ENCODE measurements around the gene VPS37C.
"Not testable (repeated sequence)": the region's sequence is repeated elsewhere in the genome, so short reads cannot be mapped to it uniquely, and the experiment has no call there.

Gene VPS37C

GRCh38 chr11:61174273-61174672 is 13.0 kb upstream of the VPS37C start:
- no peaks in the 10 kb centered on the region for H3K9me3 ChIP-seq (ENCODE audit: control insufficient read depth, low read length)
- no peak overlapping the region for H3K27ac ChIP-seq (ENCODE audit: low read depth, low read length, severe bottlenecking)
- H3K4me1 ChIP-seq (ENCODE audit: control insufficient read depth, insufficient read depth, low read length, poor library complexity, severe bottlenecking) = no peaks in the 10 kb centered on the region
- WGBS, 2 experiments (ENCODE audit: insufficient coverage in 2 of 2) = 85 to 91% methylated on average over 5 of the region's 6 CpGs
- no peaks in the 10 kb centered on the region for H3K36me3 ChIP-seq (ENCODE audit: control insufficient read depth, insufficient read depth, low read length)
- no peak overlapping the region for H3K4me3 ChIP-seq (ENCODE audit: extremely low read depth, insufficient read depth, low read length, poor library complexity, severe bottlenecking)

GRCh38 chr11:61173456-61173855 is 12.2 kb upstream of the VPS37C start:
- H3K27ac ChIP-seq (ENCODE audit: low read depth, low read length, severe bottlenecking) = no peak overlapping the region
- 81 to 96% methylated on average over 4 of the region's 4 CpGs for WGBS, 2 experiments (ENCODE audit: insufficient coverage in 2 of 2)
- no peaks in the 10 kb centered on the region for H3K4me1 ChIP-seq (ENCODE audit: control insufficient read depth, insufficient read depth, low read length, poor library complexity, severe bottlenecking)
- no peaks in the 10 kb centered on the region for H3K36me3 ChIP-seq (ENCODE audit: control insufficient read depth, insufficient read depth, low read length)
- no peaks in the 10 kb centered on the region for H3K9me3 ChIP-seq (ENCODE audit: control insufficient read depth, low read length)
- no peak overlapping the region for H3K4me3 ChIP-seq (ENCODE audit: extremely low read depth, insufficient read depth, low read length, poor library complexity, severe bottlenecking)

DNA sequence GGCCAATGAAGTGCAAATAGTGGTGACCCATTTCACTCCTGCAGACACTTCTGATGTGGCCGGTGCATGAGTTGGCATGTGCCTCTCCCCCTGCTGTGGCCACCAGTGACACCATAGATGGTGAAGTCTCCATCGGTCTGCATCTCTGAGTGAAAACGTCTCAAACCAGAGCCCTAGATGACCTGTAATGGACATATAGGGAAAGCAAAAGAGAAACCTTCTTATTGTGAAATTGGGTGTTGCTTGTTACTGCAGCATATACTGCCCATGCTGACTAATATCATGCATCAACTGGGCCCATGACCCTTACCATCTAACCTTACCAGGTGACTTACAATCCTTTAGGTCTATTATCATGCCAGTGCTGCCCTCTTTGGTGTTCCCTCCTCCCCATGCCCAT is 11.7 kb upstream of the VPS37C start:
- H3K27ac ChIP-seq (ENCODE audit: low read depth, low read length, severe bottlenecking) = no peak overlapping the region
- H3K4me1 ChIP-seq (ENCODE audit: control insufficient read depth, insufficient read depth, low read length, poor library complexity, severe bottlenecking) = no peaks in the 10 kb centered on the region
- no peak overlapping the region for H3K4me3 ChIP-seq (ENCODE audit: extremely low read depth, insufficient read depth, low read length, poor library complexity, severe bottlenecking)
- 87 to 100% methylated on average over 2 to 3 of the region's 3 CpGs for WGBS, 2 experiments (ENCODE audit: insufficient coverage in 2 of 2)
- H3K36me3 ChIP-seq (ENCODE audit: control insufficient read depth, insufficient read depth, low read length) = no peaks in the 10 kb centered on the region
- H3K9me3 ChIP-seq (ENCODE audit: control insufficient read depth, low read length) = no peaks in the 10 kb centered on the region

DNA sequence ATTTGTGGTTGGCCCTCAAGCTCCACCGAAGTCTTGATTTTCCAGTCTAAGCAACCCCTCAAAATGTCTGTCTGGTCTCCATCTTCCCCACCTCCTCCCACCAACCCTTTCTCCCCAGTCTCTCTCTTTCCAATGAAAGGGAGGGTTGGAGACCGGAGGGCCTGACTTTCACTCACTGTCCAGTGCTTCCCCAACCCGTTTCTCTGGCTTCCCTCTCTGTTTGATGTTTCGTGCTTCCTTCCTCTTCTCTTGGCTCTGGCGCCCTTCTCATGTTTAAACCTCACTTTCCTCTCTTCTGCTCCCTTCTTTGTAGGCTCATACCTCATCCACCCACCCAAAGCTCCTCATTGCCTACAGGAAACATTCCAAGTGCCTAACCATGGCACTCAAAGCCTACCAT is 11.1 kb upstream of the VPS37C start:
- 91% methylated on average over 4 to 5 of the region's 5 CpGs for WGBS, 2 experiments (ENCODE audit: insufficient coverage in 2 of 2)
- Histone ChIP-seq H3K27ac (ENCODE audit: low read depth, low read length, severe bottlenecking) (no peak overlapping the region), H3K36me3 (ENCODE audit: control insufficient read depth, insufficient read depth, low read length) (no peaks in the 10 kb centered on the region), H3K9me3 (ENCODE audit: control insufficient read depth, low read length) (peaks cover 3% of the 10 kb centered on the region), H3K4me3 (ENCODE audit: extremely low read depth, insufficient read depth, low read length, poor library complexity, severe bottlenecking) (no peak overlapping the region), H3K4me1 (ENCODE audit: control insufficient read depth, insufficient read depth, low read length, poor library complexity, severe bottlenecking) (no peaks in the 10 kb centered on the region)

GRCh38 chr11:61171907-61172306 is 10.7 kb upstream of the VPS37C start:
- H3K27ac ChIP-seq (ENCODE audit: low read depth, low read length, severe bottlenecking) = no peak overlapping the region
- 83 to 100% methylated on average over 1 to 3 of the region's 3 CpGs for WGBS, 2 experiments (ENCODE audit: insufficient coverage in 2 of 2)
- peaks cover 4% of the 10 kb centered on the region for H3K9me3 ChIP-seq (ENCODE audit: control insufficient read depth, low read length)

GRCh38 chr11:61170566-61170965 is 9.3 kb upstream of the VPS37C start:
- 88 to 90% methylated on average over 9 of the region's 9 CpGs for WGBS, 2 experiments (ENCODE audit: insufficient coverage in 2 of 2)
- Histone ChIP-seq H3K27ac (ENCODE audit: low read depth, low read length, severe bottlenecking) (no peak overlapping the region), H3K9me3 (ENCODE audit: control insufficient read depth, low read length) (peaks cover 4% of the 10 kb centered on the region), H3K36me3 (ENCODE audit: control insufficient read depth, insufficient read depth, low read length) (no peaks in the 10 kb centered on the region), H3K4me1 (ENCODE audit: control insufficient read depth, insufficient read depth, low read length, poor library complexity, severe bottlenecking) (no peaks in the 10 kb centered on the region), H3K4me3 (ENCODE audit: extremely low read depth, insufficient read depth, low read length, poor library complexity, severe bottlenecking) (no peak overlapping the region)

More at GRCh38 chr11:61171907-61172306, 10.7 kb upstream of the VPS37C start:
- no peaks in the 10 kb centered on the region for H3K36me3 ChIP-seq (ENCODE audit: control insufficient read depth, insufficient read depth, low read length)
- no peaks in the 10 kb centered on the region for H3K4me1 ChIP-seq (ENCODE audit: control insufficient read depth, insufficient read depth, low read length, poor library complexity, severe bottlenecking)
- H3K4me3 ChIP-seq (ENCODE audit: extremely low read depth, insufficient read depth, low read length, poor library complexity, severe bottlenecking) = no peak overlapping the region

DNA sequence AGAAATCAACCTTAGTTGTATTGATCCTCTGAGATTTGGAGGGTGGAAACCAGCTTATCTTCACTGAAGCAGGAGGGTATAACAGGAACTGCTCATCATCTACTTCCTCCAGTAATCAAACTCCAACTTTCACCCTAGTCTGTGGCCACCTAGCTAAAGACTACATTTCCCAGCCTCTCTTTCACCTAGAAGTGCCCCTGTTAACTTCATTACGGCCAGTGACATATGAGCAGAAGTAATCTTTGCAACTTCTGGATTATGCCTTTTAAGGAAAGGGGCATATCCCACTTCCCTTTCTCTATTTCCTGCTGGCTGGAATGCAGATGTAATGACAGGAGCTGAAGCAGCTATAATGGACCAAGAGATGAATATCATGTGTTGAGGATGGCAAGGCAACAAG is 7.6 kb upstream of the VPS37C start:
- H3K27ac ChIP-seq (ENCODE audit: low read depth, low read length, severe bottlenecking) = no peak overlapping the region
- 100% methylated on average over 1 of the region's 1 CpG; no CpG with 5 or more reads in 1 of the 2 experiments for WGBS, 2 experiments (ENCODE audit: insufficient coverage in 2 of 2)
- peaks cover 12% of the 10 kb centered on the region for H3K4me1 ChIP-seq (ENCODE audit: control insufficient read depth, insufficient read depth, low read length, poor library complexity, severe bottlenecking)
- H3K9me3 ChIP-seq (ENCODE audit: control insufficient read depth, low read length) = peaks cover 4% of the 10 kb centered on the region
- no peak overlapping the region for H3K4me3 ChIP-seq (ENCODE audit: extremely low read depth, insufficient read depth, low read length, poor library complexity, severe bottlenecking)
- H3K36me3 ChIP-seq (ENCODE audit: control insufficient read depth, insufficient read depth, low read length) = no peaks in the 10 kb centered on the region

GRCh38 chr11:61168042-61168688 is 6.9 kb upstream of the VPS37C start:
- H3K27ac ChIP-seq (ENCODE audit: low read depth, low read length, severe bottlenecking) = no peak overlapping the region
- no peak overlapping the region for H3K4me3 ChIP-seq (ENCODE audit: extremely low read depth, insufficient read depth, low read length, poor library complexity, severe bottlenecking)
- 90 to 94% methylated on average over 2 to 6 of the region's 9 CpGs for WGBS, 2 experiments (ENCODE audit: insufficient coverage in 2 of 2)
- no peaks in the 10 kb centered on the region for H3K36me3 ChIP-seq (ENCODE audit: control insufficient read depth, insufficient read depth, low read length)
- H3K4me1 ChIP-seq (ENCODE audit: control insufficient read depth, insufficient read depth, low read length, poor library complexity, severe bottlenecking) = peaks cover 12% of the 10 kb centered on the region
- H3K9me3 ChIP-seq (ENCODE audit: control insufficient read depth, low read length) = peaks cover 4% of the 10 kb centered on the region

GRCh38 chr11:61166331-61166730 is 5.1 kb upstream of the VPS37C start:
- not testable (repeated sequence) for H3K4me3 ChIP-seq (ENCODE audit: extremely low read depth, insufficient read depth, low read length, poor library complexity, severe bottlenecking); H3K36me3 ChIP-seq (ENCODE audit: control insufficient read depth, insufficient read depth, low read length); H3K9me3 ChIP-seq (ENCODE audit: control insufficient read depth, low read length); H3K27ac ChIP-seq (ENCODE audit: low read depth, low read length, severe bottlenecking)
- H3K4me1 ChIP-seq (ENCODE audit: control insufficient read depth, insufficient read depth, low read length, poor library complexity, severe bottlenecking) = peaks cover 15% of the 10 kb centered on the region
- 93 to 98% methylated on average over 8 to 23 of the region's 31 CpGs for WGBS, 2 experiments (ENCODE audit: insufficient coverage in 2 of 2)

DNA sequence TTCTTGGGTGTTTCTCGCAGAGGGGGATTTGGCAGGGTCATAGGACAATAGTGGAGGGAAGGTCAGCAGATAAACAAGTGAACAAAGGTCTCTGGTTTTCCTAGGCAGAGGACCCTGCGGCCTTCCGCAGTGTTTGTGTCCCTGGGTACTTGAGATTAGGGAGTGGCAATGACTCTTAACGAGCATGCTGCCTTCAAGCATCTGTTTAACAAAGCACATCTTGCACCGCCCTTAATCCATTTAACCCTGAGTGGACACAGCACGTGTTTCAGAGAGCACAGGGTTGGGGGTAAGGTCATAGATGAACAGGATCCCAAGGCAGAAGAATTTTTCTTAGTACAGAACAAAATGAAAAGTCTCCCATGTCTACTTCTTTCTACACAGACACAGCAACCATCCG is 4.6 kb upstream of the VPS37C start:
- H3K27ac ChIP-seq (ENCODE audit: low read depth, low read length, severe bottlenecking); H3K4me3 ChIP-seq (ENCODE audit: extremely low read depth, insufficient read depth, low read length, poor library complexity, severe bottlenecking); H3K9me3 ChIP-seq (ENCODE audit: control insufficient read depth, low read length); H3K36me3 ChIP-seq (ENCODE audit: control insufficient read depth, insufficient read depth, low read length): not testable (repeated sequence)
- peaks cover 15% of the 10 kb centered on the region for H3K4me1 ChIP-seq (ENCODE audit: control insufficient read depth, insufficient read depth, low read length, poor library complexity, severe bottlenecking)
- no CpG with 5 or more reads among the region's 7 CpGs for WGBS, 2 experiments (ENCODE audit: insufficient coverage in 2 of 2)

DNA sequence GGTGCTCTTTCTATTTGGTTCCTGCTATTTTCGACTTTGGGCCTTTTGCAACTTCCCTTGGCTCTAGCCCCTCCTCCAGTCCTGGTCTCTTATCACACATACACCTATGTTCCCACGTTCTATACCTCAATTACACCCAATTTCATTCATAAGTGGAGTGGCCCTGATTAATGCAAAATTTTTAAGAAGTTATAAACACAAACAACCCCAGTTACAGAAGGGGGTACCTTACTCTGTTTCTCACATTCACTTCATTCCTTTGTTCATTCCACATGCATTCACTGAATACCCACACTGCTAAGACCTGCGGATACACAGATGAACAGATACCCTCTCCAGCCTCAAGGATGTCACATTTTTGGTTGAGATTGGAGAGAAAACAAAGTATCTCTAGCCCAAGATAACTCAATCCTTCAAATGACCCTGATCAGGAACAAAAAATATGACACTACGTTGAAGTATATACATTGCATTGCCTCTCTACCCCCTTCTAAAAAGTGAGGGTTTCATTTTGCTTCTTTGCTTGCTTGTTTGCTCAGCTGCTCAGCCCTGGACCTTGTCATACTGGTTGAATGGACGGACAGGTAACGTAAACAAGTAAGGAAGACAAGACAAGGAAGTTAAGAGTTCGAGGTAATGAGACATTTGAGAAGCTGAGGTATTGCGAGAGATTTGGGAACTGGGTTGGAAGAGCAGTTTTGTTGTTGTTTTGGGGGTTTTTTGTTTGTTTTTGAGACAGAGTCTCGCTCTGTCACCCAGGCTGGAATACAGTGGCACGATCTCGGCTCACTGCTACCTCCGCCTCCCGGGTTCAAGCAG is 3.6 kb upstream of the VPS37C start:
- WGBS, 2 experiments (ENCODE audit: insufficient coverage in 2 of 2) = 81 to 86% methylated on average over 11 to 12 of the region's 13 CpGs
- H3K27ac ChIP-seq (ENCODE audit: low read depth, low read length, severe bottlenecking) = no peak overlapping the region

More for the DNA sequence above, 3.6 kb upstream of the VPS37C start:
- peaks cover 4% of the 10 kb centered on the region for H3K9me3 ChIP-seq (ENCODE audit: control insufficient read depth, low read length)
- H3K4me1 ChIP-seq (ENCODE audit: control insufficient read depth, insufficient read depth, low read length, poor library complexity, severe bottlenecking) = peaks cover 15% of the 10 kb centered on the region
- H3K36me3 ChIP-seq (ENCODE audit: control insufficient read depth, insufficient read depth, low read length) = no peaks in the 10 kb centered on the region
- H3K4me3 ChIP-seq (ENCODE audit: extremely low read depth, insufficient read depth, low read length, poor library complexity, severe bottlenecking) = no peak overlapping the region
